GM06990 (cell line): ENCODE results near the gene EIF5.

Experiments
- DNase-seq: peaks from one replicate; pipeline ENCODE4 v3.0.0-alpha.2; 2011; ENCODE audit not compliant: insufficient read length; ENCODE audit errors: extremely low read depth
- H3K27me3 ChIP-seq: replicated peaks from 2 replicates; pipeline ENCODE4 v1.6.0; 2011; ENCODE audit warnings: low read length; ENCODE audit not compliant: control insufficient read depth, insufficient read depth
- H3K36me3 ChIP-seq: 2 replicates; pipeline ENCODE4 v1.5.1; 2011; ENCODE audit warnings: low read length; ENCODE audit not compliant: control insufficient read depth, insufficient read depth
- H3K4me3 ChIP-seq: replicated peaks from 2 replicates; pipeline ENCODE4 v1.5.1; 2011; ENCODE audit warnings: low read depth, mild to moderate bottlenecking, control low read depth, low read length
- CTCF ChIP-seq: IDR thresholded peaks from 2 replicates; pipeline ENCODE4 v1.5.1; 2011; ENCODE audit warnings: low read length, control low read depth, mild to moderate bottlenecking, inconsistent platforms; ENCODE audit not compliant: insufficient read depth, poor library complexity, severe bottlenecking

EIF5 gene

GRCh38 chr14:103385152-103385928, 51.3 kb downstream of the EIF5 start, which contains the start of gene MARK3:
MARK3 (plus strand) TSS chr14:103385415; CDS start chr14:103386030, 615 bp downstream.
- peak; percentile 26 for TF ChIP-seq CTCF
- Histone ChIP-seq H3K36me3 (no peaks in the 10 kb centered on the region), H3K4me3 (peak within 1 kb of the TSS; percentile 74), H3K27me3 (no peaks in the 10 kb centered on the region)
- peak; percentile 94 for DNase-seq

GRCh38 chr14:103385929-103386712, 52.1 kb downstream of the EIF5 start:
- Histone ChIP-seq H3K36me3 (no peaks in the 10 kb centered on the region), H3K4me3 (peak overlapping the region; percentile 74), H3K27me3 (no peaks in the 10 kb centered on the region)
- DNase-seq = peak; percentile 53
- TF ChIP-seq CTCF = no peak

GRCh38 chr14:103386713-103387329, 52.8 kb downstream of the EIF5 start:
- DNase-seq = no peak
- TF ChIP-seq CTCF = no peak

GRCh38 chr14:103388664-103389063, 54.6 kb downstream of the EIF5 start:
- H3K36me3 ChIP-seq = no peaks in the 10 kb centered on the region
- no peak for DNase-seq
- TF ChIP-seq CTCF = no peak
- no peak overlapping the region for H3K4me3 ChIP-seq
- H3K27me3 ChIP-seq = no peaks in the 10 kb centered on the region

More at GRCh38 chr14:103386713-103387329, 52.8 kb downstream of the EIF5 start:
- Histone ChIP-seq H3K4me3 (peak overlapping the region; percentile 74), H3K27me3 (no peaks in the 10 kb centered on the region), H3K36me3 (no peaks in the 10 kb centered on the region)

GRCh38 chr14:103390605-103391004, 56.6 kb downstream of the EIF5 start:
- no peak for TF ChIP-seq CTCF
- Histone ChIP-seq H3K4me3 (no peak overlapping the region), H3K36me3 (no peaks in the 10 kb centered on the region), H3K27me3 (no peaks in the 10 kb centered on the region)
- DNase-seq = no peak
